Transverse colon (tissue), 4 donors: ENCODE results near the gene ATG101.

Experiments
- EP300 ChIP-seq: sonication (generic); formaldehyde crosslinking; IDR thresholded peaks from one replicate; pipeline ENCODE4 v1.6.1; 2017; ENCODE audit warnings: antibody characterized with exemption, low read depth
- POLR2A ChIP-seq: fragments of 450-650 bp; IDR thresholded peaks from one replicate; pipeline ENCODE4 v1.6.1; 2016; ENCODE audit warnings: antibody characterized with exemption, mild to moderate bottlenecking, moderate library complexity
- POLR2AphosphoS5 ChIP-seq, 3 donors: sonication (generic); formaldehyde crosslinking; IDR thresholded peaks; one replicate each; pipeline ENCODE4 v1.6.1; 2016; ENCODE audit warnings: antibody characterized with exemption in 3 of 3
- TF ChIP-seq, protein P1 (sequence below), 5 experiments: fragments of 200-600 bp in 3 of 5; fragments of 450-650 bp in 2 of 5; sonication (generic) in 3 of 5; IDR thresholded peaks; 1 replicate in 2 of 5; 2 replicates in 3 of 5; pipeline ENCODE4 v1.5.1; 2016 to 2017; ENCODE audit warnings: antibody characterized with exemption in 5 of 5, inconsistent platforms in 3 of 5, mild to moderate bottlenecking in 2 of 5, moderate library complexity in 1 of 5

DNA sequence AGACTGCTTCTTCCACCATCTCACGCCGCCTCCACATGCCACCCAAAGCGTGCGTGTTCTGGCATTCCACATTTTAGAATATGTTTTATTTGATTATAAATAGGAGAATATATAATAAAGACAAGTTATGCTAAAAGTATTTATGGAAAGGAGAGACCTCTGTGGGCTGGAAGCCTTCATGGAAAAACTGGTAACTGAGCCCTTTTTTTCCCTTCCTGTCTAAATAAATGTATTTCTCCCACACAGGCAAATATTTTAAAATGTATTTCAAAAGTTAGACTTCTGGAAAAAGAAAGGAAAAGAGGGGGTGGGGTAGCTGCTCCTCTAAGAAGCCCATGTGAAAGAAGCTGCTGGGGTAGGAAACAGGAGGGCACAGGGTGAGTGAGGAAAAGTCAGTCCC, 34.6 kb upstream of the ATG101 start:
- TF ChIP-seq, protein P1, sequence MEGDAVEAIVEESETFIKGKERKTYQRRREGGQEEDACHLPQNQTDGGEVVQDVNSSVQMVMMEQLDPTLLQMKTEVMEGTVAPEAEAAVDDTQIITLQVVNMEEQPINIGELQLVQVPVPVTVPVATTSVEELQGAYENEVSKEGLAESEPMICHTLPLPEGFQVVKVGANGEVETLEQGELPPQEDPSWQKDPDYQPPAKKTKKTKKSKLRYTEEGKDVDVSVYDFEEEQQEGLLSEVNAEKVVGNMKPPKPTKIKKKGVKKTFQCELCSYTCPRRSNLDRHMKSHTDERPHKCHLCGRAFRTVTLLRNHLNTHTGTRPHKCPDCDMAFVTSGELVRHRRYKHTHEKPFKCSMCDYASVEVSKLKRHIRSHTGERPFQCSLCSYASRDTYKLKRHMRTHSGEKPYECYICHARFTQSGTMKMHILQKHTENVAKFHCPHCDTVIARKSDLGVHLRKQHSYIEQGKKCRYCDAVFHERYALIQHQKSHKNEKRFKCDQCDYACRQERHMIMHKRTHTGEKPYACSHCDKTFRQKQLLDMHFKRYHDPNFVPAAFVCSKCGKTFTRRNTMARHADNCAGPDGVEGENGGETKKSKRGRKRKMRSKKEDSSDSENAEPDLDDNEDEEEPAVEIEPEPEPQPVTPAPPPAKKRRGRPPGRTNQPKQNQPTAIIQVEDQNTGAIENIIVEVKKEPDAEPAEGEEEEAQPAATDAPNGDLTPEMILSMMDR (IDR thresholded peaks at IDR 0.05), result no peak
- no peak for TF ChIP-seq POLR2A
- TF ChIP-seq EP300, result no peak
- TF ChIP-seq POLR2AphosphoS5 (IDR thresholded peaks at IDR 0.05), result no peak
